Panc1 (cell line): ENCODE results near the gene RUNX1. TPM values are rescaled to one million over a fixed set of nuclear protein-coding genes. Genes with fewer than 3 reads are reported as not detected.
A peak's percentile ranks its signal among the peaks of the same experiment; 100 is the strongest.

Experiments used
- ATAC-seq: fragments of 200-7000 bp; cut with Tn5 transposase; 2 replicates; pipeline ENCODE4 v1.9.1; 2020; ENCODE audit warnings: mild to moderate bottlenecking, moderate library complexity
- BruUV-seq: library from RNA; stranded (reverse); fragments of 400-500 nt; replicated peaks from 2 replicates; lab custom pipeline; 2021; lab: Mats Ljungman, UMichigan
- CTCF ChIA-PET: fragments of 300-600 bp; sonication (Branson Sonifier 250); formaldehyde crosslinking; loops from one replicate; lab custom pipeline; 2022; ENCODE audit warnings: antibody characterized with exemption; lab: Charles Lee
- POLR2A ChIA-PET: fragments of 300-600 bp; sonication (Branson Sonifier 250); formaldehyde crosslinking; loops from one replicate; lab custom pipeline; 2022; ENCODE audit warnings: antibody characterized with exemption; lab: Charles Lee
- DNase-seq: peaks from one replicate; pipeline ENCODE4 v3.0.0-alpha.2; 2010; ENCODE audit warnings: low read depth, low spot score
- H3K27ac ChIP-seq: 2 replicates; pipeline ENCODE4 v1.5.1; 2011; ENCODE audit warnings: mild to moderate bottlenecking, low read length, inconsistent platforms
- H3K27me3 ChIP-seq: fragments of 200-500 bp; sonication (Bioruptor generic); 2 replicates; pipeline ENCODE4 v1.6.0; 2014; ENCODE audit warnings: low read length, inconsistent platforms; ENCODE audit not compliant: control insufficient read depth, insufficient read depth
- H3K36me3 ChIP-seq: fragments of 200-500 bp; sonication (Bioruptor generic); 2 replicates; pipeline ENCODE4 v1.5.1; 2014; ENCODE audit warnings: inconsistent platforms, mild to moderate bottlenecking, low read length, moderate library complexity; ENCODE audit not compliant: control insufficient read depth, insufficient read depth
- H3K4me1 ChIP-seq: 2 replicates; pipeline ENCODE4 v1.5.1; 2011; ENCODE audit warnings: inconsistent platforms, mild to moderate bottlenecking, low read length, moderate library complexity; ENCODE audit not compliant: control insufficient read depth, insufficient read depth
- H3K4me3 ChIP-seq, 2 experiments: 2 replicates each; pipeline ENCODE4 v1.5.1; 2011 to 2012; ENCODE audit warnings: low read depth in 2 of 2, low read length in 2 of 2, mild to moderate bottlenecking in 2 of 2, inconsistent platforms in 1 of 2, moderate library complexity in 1 of 2
- H3K9me3 ChIP-seq: fragments of 200-500 bp; sonication (Bioruptor generic); 2 replicates; pipeline ENCODE4 v1.5.1; 2014; ENCODE audit warnings: low read depth, mild to moderate bottlenecking, inconsistent platforms, low read length, moderate library complexity; ENCODE audit not compliant: control insufficient read depth, insufficient read depth
- POLR2AphosphoS5 ChIP-seq: IDR thresholded peaks from 2 replicates; pipeline ENCODE4 v1.6.1; 2012; ENCODE audit warnings: mild to moderate bottlenecking, low read depth, low read length, moderate library complexity
- SIN3A ChIP-seq: IDR thresholded peaks from 2 replicates; pipeline ENCODE4 v1.6.1; 2012; ENCODE audit warnings: low read depth, mild to moderate bottlenecking, low read length, moderate library complexity, borderline replicate concordance; ENCODE audit not compliant: insufficient read depth
- TCF7L2 ChIP-seq: IDR thresholded peaks from 2 replicates; pipeline ENCODE4 v1.6.1; 2011; ENCODE audit warnings: mild to moderate bottlenecking, low read depth, low read length, inconsistent platforms
- in situ Hi-C: cut with HindIII; loops from 2 replicates; pipeline ENCODE4 v1.10.0; 2016; ENCODE audit warnings: low sequenced_read_pairs, low pct_unique_long_range_greater_than_20kb
- intact Hi-C: fragments of 100-400 bp; cut with micrococcal nuclease; formaldehyde crosslinking; loops from one replicate; pipeline ENCODE4 v1.10.0; 2022; ENCODE audit not compliant: unreplicated experiment
- total RNA-seq: library from RNA; stranded (reverse); gene quantifications from one replicate; pipeline ENCODE4 v1.2.1, GENCODE V29; 2021; ENCODE audit not compliant: unreplicated experiment
- TF ChIP-seq, protein P1 (sequence below): fragments of 450-650 bp; IDR thresholded peaks from 2 replicates; pipeline ENCODE4 v1.5.1; 2017; ENCODE audit warnings: mild to moderate bottlenecking
- TF ChIP-seq, protein P2 (sequence below), 2 experiments: IDR thresholded peaks; 2 replicates each; pipeline ENCODE4 v1.6.1; 2011 to 2012; ENCODE audit warnings: low read depth in 2 of 2, control low read depth in 1 of 2, low read length in 1 of 2, mild to moderate bottlenecking in 1 of 2, moderate library complexity in 1 of 2; ENCODE audit not compliant: insufficient read depth in 1 of 2

RUNX1 gene
- total RNA-seq, 1 experiment from 2014 or later = 22.4 TPM

DNA sequence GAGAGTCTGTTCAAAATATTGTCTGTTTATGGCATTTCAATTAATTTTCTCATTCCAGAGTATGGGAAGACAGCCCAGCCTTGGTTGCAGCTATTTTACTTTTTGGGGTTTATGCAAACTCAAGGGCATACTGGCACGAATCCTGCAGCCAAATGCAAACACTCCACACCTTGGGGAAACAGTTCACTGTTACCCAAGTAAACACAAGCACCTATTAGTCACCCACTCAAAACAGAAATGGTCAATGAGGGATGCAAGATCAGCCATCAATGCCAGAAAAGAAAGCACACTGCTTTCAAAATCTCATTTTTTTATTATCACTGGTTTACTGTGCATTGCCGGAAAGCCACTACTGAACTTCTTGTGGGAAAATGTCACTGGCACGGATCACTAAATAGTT, 170.6 kb downstream of the RUNX1 start:
- ATAC-seq (peak; percentile 78), DNase-seq (no peak)
- peak overlapping the region; percentile 61 for H3K27ac ChIP-seq
- H3K9me3 ChIP-seq = no peaks in the 10 kb centered on the region
- no peaks in the 10 kb centered on the region for H3K27me3 ChIP-seq
- in situ Hi-C loops (no loop called here), intact Hi-C loops (no loop called here)
- peak overlapping the region in 1 of 2 experiments; percentile 26; a peak in 1 of 4 replicates for H3K4me3 ChIP-seq
- CTCF ChIA-PET = no interaction called here
- H3K4me1 ChIP-seq = peaks cover 27% of the 10 kb centered on the region
- peaks cover 8% of the 10 kb centered on the region; the same call in 1 of the 2 replicates for H3K36me3 ChIP-seq
- BruUV-seq = no TSS peak
- no peak for TF ChIP-seq TCF7L2
- TF ChIP-seq POLR2AphosphoS5 = peak; percentile 29; the same call in 1 of the 2 replicates
- POLR2A ChIA-PET = no interaction called here

DNA sequence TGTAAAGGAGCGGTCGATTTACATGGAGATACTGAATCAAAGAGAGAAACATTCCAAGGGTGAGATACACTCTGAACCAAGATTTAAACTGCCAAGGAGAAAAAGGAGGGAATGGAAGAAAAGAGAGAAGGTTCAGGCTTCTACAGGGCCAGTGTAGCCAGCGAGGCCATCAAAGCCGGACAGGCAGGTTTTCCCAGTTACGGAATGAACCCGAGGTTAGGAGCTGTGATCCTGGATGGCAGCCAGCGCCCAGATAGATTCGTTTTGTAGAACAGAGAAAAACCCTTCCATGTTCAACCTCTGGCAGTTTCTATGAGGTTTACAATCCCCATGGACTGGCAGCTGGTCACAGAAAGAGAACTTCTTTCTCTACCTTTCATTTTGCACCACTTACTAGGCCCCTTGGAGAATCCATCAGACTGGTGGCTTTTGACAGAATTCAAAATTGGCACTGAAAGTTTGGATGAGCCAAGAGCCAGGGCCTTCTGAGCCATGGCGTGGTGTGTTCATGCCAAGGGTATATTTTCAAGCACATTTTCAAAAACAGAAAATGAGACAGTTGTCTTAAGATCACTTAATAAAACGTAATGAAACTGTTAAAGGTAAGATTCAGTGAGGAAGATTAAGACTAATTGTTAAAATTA, 171.5 kb downstream of the RUNX1 start:
- intact Hi-C loops = no loop called here
- ATAC-seq = no peak
- ChIA-PET CTCF (no interaction called here), POLR2A (no interaction called here)
- TF ChIP-seq, protein P1, sequence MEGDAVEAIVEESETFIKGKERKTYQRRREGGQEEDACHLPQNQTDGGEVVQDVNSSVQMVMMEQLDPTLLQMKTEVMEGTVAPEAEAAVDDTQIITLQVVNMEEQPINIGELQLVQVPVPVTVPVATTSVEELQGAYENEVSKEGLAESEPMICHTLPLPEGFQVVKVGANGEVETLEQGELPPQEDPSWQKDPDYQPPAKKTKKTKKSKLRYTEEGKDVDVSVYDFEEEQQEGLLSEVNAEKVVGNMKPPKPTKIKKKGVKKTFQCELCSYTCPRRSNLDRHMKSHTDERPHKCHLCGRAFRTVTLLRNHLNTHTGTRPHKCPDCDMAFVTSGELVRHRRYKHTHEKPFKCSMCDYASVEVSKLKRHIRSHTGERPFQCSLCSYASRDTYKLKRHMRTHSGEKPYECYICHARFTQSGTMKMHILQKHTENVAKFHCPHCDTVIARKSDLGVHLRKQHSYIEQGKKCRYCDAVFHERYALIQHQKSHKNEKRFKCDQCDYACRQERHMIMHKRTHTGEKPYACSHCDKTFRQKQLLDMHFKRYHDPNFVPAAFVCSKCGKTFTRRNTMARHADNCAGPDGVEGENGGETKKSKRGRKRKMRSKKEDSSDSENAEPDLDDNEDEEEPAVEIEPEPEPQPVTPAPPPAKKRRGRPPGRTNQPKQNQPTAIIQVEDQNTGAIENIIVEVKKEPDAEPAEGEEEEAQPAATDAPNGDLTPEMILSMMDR = no peak
- TF ChIP-seq POLR2AphosphoS5 (no peak), TCF7L2 (no peak), SIN3A (no peak)
- TF ChIP-seq, protein P2, sequence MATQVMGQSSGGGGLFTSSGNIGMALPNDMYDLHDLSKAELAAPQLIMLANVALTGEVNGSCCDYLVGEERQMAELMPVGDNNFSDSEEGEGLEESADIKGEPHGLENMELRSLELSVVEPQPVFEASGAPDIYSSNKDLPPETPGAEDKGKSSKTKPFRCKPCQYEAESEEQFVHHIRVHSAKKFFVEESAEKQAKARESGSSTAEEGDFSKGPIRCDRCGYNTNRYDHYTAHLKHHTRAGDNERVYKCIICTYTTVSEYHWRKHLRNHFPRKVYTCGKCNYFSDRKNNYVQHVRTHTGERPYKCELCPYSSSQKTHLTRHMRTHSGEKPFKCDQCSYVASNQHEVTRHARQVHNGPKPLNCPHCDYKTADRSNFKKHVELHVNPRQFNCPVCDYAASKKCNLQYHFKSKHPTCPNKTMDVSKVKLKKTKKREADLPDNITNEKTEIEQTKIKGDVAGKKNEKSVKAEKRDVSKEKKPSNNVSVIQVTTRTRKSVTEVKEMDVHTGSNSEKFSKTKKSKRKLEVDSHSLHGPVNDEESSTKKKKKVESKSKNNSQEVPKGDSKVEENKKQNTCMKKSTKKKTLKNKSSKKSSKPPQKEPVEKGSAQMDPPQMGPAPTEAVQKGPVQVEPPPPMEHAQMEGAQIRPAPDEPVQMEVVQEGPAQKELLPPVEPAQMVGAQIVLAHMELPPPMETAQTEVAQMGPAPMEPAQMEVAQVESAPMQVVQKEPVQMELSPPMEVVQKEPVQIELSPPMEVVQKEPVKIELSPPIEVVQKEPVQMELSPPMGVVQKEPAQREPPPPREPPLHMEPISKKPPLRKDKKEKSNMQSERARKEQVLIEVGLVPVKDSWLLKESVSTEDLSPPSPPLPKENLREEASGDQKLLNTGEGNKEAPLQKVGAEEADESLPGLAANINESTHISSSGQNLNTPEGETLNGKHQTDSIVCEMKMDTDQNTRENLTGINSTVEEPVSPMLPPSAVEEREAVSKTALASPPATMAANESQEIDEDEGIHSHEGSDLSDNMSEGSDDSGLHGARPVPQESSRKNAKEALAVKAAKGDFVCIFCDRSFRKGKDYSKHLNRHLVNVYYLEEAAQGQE (IDR thresholded peaks at IDR 0.05; ENCODE audit: insufficient read depth in 1 of 2, low read depth in 2 of 2, low read length in 1 of 2) = no peak
- Histone ChIP-seq H3K36me3 (peaks cover 8% of the 10 kb centered on the region; the same call in 1 of the 2 replicates), H3K27ac (peak overlapping the region; percentile 17; the same call in 1 of the 2 replicates), H3K4me1 (peaks cover 19% of the 10 kb centered on the region), H3K27me3 (no peaks in the 10 kb centered on the region), H3K4me3 (no peak overlapping the region), H3K9me3 (no peaks in the 10 kb centered on the region)
- no TSS peak for BruUV-seq
- in situ Hi-C loops = no loop called here
- DNase-seq = no peak

DNA sequence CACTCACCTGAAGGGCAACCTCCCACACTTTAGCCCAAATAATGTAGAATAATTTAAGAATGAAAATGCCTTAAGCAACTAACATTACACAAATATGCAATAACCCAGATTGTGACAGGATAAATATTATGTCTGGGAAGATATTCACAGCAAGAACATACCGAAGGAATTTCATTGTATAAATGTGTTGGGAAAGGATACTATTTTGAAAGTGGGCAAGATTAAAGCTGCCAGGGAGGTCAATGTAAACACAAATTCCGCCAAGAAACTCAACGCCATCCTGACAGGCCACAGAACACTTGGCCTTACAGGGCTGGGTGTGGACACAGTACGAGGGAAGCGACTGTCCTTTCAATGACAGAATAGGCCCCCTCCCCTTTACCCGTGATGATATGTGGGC, 173.3 kb downstream of the RUNX1 start:
- Histone ChIP-seq H3K9me3 (no peaks in the 10 kb centered on the region), H3K27me3 (no peaks in the 10 kb centered on the region), H3K36me3 (peaks cover 8% of the 10 kb centered on the region; the same call in 1 of the 2 replicates), H3K4me3 (no peak overlapping the region), H3K4me1 (peaks cover 6% of the 10 kb centered on the region; the same call in 1 of the 2 replicates), H3K27ac (no peak overlapping the region)
- TF ChIP-seq, protein P2 (IDR thresholded peaks at IDR 0.05; ENCODE audit: insufficient read depth in 1 of 2, low read depth in 2 of 2, low read length in 1 of 2) = no peak
- DNase-seq (no peak), ATAC-seq (no peak)
- CTCF ChIA-PET = no interaction called here
- POLR2A ChIA-PET = no interaction called here
- intact Hi-C loops (no loop called here), in situ Hi-C loops (no loop called here)
- BruUV-seq = no TSS peak
